IMR-90 (cell line): Measurements from ENCODE around the gene MFRP. TPM values are rescaled to one million over a fixed set of nuclear protein-coding genes. Genes with fewer than 3 reads are reported as not detected.
A peak's percentile ranks its signal among the peaks of the same experiment; 100 is the strongest.

Source experiments
- ATAC-seq: fragments of 200-7000 bp; cut with Tn5 transposase; 2 replicates; pipeline ENCODE4 v1.9.1; 2020; ENCODE audit warnings: low read depth, mild to moderate bottlenecking, moderate library complexity
- BruUV-seq: library from RNA; stranded (reverse); fragments of 400-500 nt; replicated peaks from 2 replicates; lab custom pipeline; 2021; lab: Mats Ljungman, UMichigan
- CTCF ChIA-PET: fragments of 300-600 bp; formaldehyde crosslinking; extraction: SDS; loops from one replicate; lab custom pipeline; 2021; ENCODE audit warnings: antibody characterized with exemption; lab: Yijun Ruan, JAX
- POLR2A ChIA-PET: fragments of 300-600 bp; sonication (Branson Sonifier 250); formaldehyde crosslinking; loops from one replicate; lab custom pipeline; 2022; ENCODE audit warnings: antibody characterized with exemption; ENCODE audit not compliant: unreplicated experiment; lab: Charles Lee
- DNase-seq: peaks from one replicate; pipeline ENCODE4 v3.0.0; 2013
- H2AFZ ChIP-seq: replicated peaks from 2 replicates; pipeline ENCODE3; 2013; ENCODE audit warnings: low read length, mild to moderate bottlenecking; ENCODE audit not compliant: poor library complexity
- H2AK5ac ChIP-seq: 2 replicates; pipeline ENCODE4 v1.6.1; 2013; ENCODE audit warnings: low read depth, low read length, inconsistent platforms
- H2AK9ac ChIP-seq: replicated peaks from 2 replicates; pipeline ENCODE3; 2013; ENCODE audit warnings: mild to moderate bottlenecking, low read depth, low read length, moderate library complexity; ENCODE audit not compliant: poor library complexity
- H2BK120ac ChIP-seq: 2 replicates; pipeline ENCODE4 v1.6.1; 2013; ENCODE audit warnings: low read depth, low read length, inconsistent platforms
- H2BK15ac ChIP-seq: 3 replicates; pipeline ENCODE4 v1.6.1; 2013; ENCODE audit warnings: low read depth, low read length, inconsistent platforms
- H2BK20ac ChIP-seq: 2 replicates; pipeline ENCODE4 v1.6.1; 2013; ENCODE audit warnings: low read depth, mild to moderate bottlenecking, inconsistent platforms, low read length, moderate library complexity
- H2BK5ac ChIP-seq: 2 replicates; pipeline ENCODE4 v1.6.1; 2013; ENCODE audit warnings: mild to moderate bottlenecking, low read depth, low read length, inconsistent platforms; ENCODE audit not compliant: poor library complexity, severe bottlenecking
- H3K14ac ChIP-seq: replicated peaks from 2 replicates; pipeline ENCODE4 v1.6.1; 2013; ENCODE audit warnings: low read depth, low read length, inconsistent platforms
- H3K18ac ChIP-seq: 2 replicates; pipeline ENCODE4 v1.6.1; 2013; ENCODE audit warnings: low read depth, low read length, control low read depth
- H3K23ac ChIP-seq: 2 replicates; pipeline ENCODE4 v1.6.1; 2013; ENCODE audit warnings: low read depth, low read length, inconsistent platforms
- H3K27ac ChIP-seq: 2 replicates; pipeline ENCODE4 v1.5.1; 2013; ENCODE audit warnings: mild to moderate bottlenecking, control low read depth, low read length; ENCODE audit not compliant: insufficient read depth
- H3K27me3 ChIP-seq: 2 replicates; pipeline ENCODE4 v1.6.1; 2013; ENCODE audit warnings: low read length; ENCODE audit not compliant: control insufficient read depth, insufficient read depth
- H3K36me3 ChIP-seq: 2 replicates; pipeline ENCODE4 v1.6.1; 2013; ENCODE audit warnings: low read length, mixed read lengths; ENCODE audit not compliant: control insufficient read depth, insufficient read depth
- H3K4ac ChIP-seq: 2 replicates; pipeline ENCODE4 v1.6.1; 2013; ENCODE audit warnings: low read depth, low read length, inconsistent platforms
- H3K4me1 ChIP-seq: 2 replicates; pipeline ENCODE4 v1.6.1; 2013; ENCODE audit warnings: low read length, mixed read lengths; ENCODE audit not compliant: control insufficient read depth, insufficient read depth
- H3K4me2 ChIP-seq: 2 replicates; pipeline ENCODE4 v1.6.1; 2013; ENCODE audit warnings: low read depth, mild to moderate bottlenecking, control low read depth, low read length, moderate library complexity
- H3K4me3 ChIP-seq: 2 replicates; pipeline ENCODE4 v1.5.1; 2013; ENCODE audit warnings: low read depth, mild to moderate bottlenecking, control low read depth, low read length, moderate library complexity; ENCODE audit not compliant: insufficient read depth
- H3K56ac ChIP-seq: 2 replicates; pipeline ENCODE4 v1.6.1; 2013; ENCODE audit warnings: low read length, inconsistent platforms; ENCODE audit not compliant: insufficient read depth; ENCODE audit errors: extremely low read depth
- H3K79me1 ChIP-seq, 2 experiments: 2 replicates each; pipeline ENCODE4 v1.6.1; 2013; ENCODE audit warnings: low read length in 2 of 2, inconsistent platforms in 1 of 2, low read depth in 1 of 2
- H3K9ac ChIP-seq: 2 replicates; pipeline ENCODE4 v1.6.1; 2013; ENCODE audit warnings: low read depth, low read length, control low read depth
- H3K9me1 ChIP-seq: 2 replicates; pipeline ENCODE4 v1.6.1; 2013; ENCODE audit warnings: low read length, inconsistent platforms; ENCODE audit not compliant: insufficient read depth
- H3K9me3 ChIP-seq: 2 replicates; pipeline ENCODE4 v1.6.1; 2013; ENCODE audit warnings: low read length; ENCODE audit not compliant: control insufficient read depth, insufficient read depth
- H4K20me1 ChIP-seq: 2 replicates; pipeline ENCODE4 v1.6.1; 2013; ENCODE audit warnings: low read length, inconsistent platforms; ENCODE audit not compliant: insufficient read depth
- H4K5ac ChIP-seq: 2 replicates; pipeline ENCODE4 v1.6.1; 2013; ENCODE audit warnings: mild to moderate bottlenecking, low read depth, low read length, control low read depth
- H4K8ac ChIP-seq, 2 experiments: 2 replicates each; pipeline ENCODE4 v1.6.1; 2013; ENCODE audit warnings: low read depth in 2 of 2, low read length in 2 of 2, control low read depth in 1 of 2, inconsistent platforms in 1 of 2
- H4K91ac ChIP-seq: 2 replicates; pipeline ENCODE4 v1.6.1; 2013; ENCODE audit warnings: low read depth, low read length, inconsistent platforms; ENCODE audit not compliant: insufficient read depth
- BHLHE40 ChIP-seq: fragments of 150-350 bp; IDR thresholded peaks from 2 replicates; pipeline ENCODE4 v1.6.1; 2016; ENCODE audit warnings: mild to moderate bottlenecking, low read depth, low read length
- CEBPB ChIP-seq: IDR thresholded peaks from 2 replicates; pipeline ENCODE4 v1.6.1; 2012; ENCODE audit warnings: low read depth, low read length, improper control_type of control experiment
- MAZ ChIP-seq: IDR thresholded peaks from 2 replicates; pipeline ENCODE4 v1.6.1; 2012; ENCODE audit warnings: low read depth, mild to moderate bottlenecking, low read length, improper control_type of control experiment, moderate library complexity, borderline replicate concordance
- MXI1 ChIP-seq: IDR thresholded peaks from 2 replicates; pipeline ENCODE4 v1.6.1; 2012; ENCODE audit warnings: low read depth, mild to moderate bottlenecking, low read length, moderate library complexity, borderline replicate concordance
- POLR2A ChIP-seq: IDR thresholded peaks from 2 replicates; pipeline ENCODE4 v1.6.1; 2012; ENCODE audit warnings: mild to moderate bottlenecking, low read depth, low read length
- RCOR1 ChIP-seq: IDR thresholded peaks from 2 replicates; pipeline ENCODE4 v1.6.1; 2012; ENCODE audit warnings: mild to moderate bottlenecking, low read length, improper control_type of control experiment; ENCODE audit not compliant: insufficient replicate concordance
- WGBS, 2 experiments: methylation state at CpG; one replicate each; pipeline versions ENCODE4 v1.1.5 to v1.1.7; 2013; ENCODE audit warnings: missing lambda C conversion rate in 2 of 2; ENCODE audit not compliant: insufficient read length in 1 of 2; ENCODE audit errors: extremely low coverage in 2 of 2; 5-methylcytosine and 5-hydroxymethylcytosine counted together
- dilution Hi-C: fragments of 300-500 bp; cut with HindIII; formaldehyde crosslinking; loops from one replicate; pipeline ENCODE4 v1.14.3; 2018; ENCODE audit warnings: low sequenced_read_pairs; ENCODE audit not compliant: unreplicated experiment
- in situ Hi-C: fragments of 300-500 bp; cut with MboI; formaldehyde crosslinking; loops from 3 replicates; pipeline ENCODE4 v1.14.3; 2019; ENCODE audit warnings: low sequenced_read_pairs, inconsistent platforms, mixed read lengths
- intact Hi-C: fragments of 100-400 bp; cut with micrococcal nuclease; formaldehyde crosslinking; loops from 2 replicates; pipeline ENCODE4 v1.10.0; 2022
- polyA plus RNA-seq, 3 experiments: library from polyadenylated mRNA; depleted of rRNA; stranded (reverse); fragments of >200 nt; gene quantifications; 2 replicates each; pipeline ENCODE4 v1.2.3, GENCODE V29; 2012; ENCODE audit warnings: low replicate concordance in 1 of 3
- total RNA-seq: library from RNA; depleted of rRNA; stranded (reverse); fragments of >200 nt; gene quantifications from 2 replicates; pipeline ENCODE4 v1.2.3, GENCODE V29; 2012
- TF ChIP-seq, protein P1 (sequence below): conservative IDR thresholded peaks from 2 replicates; pipeline ENCODE4 v1.5.1; 2012; ENCODE audit warnings: mild to moderate bottlenecking, low read depth, low read length, improper control_type of control experiment

MFRP gene
- total and polyA plus RNA-seq, 2 of the 4 experiments (the other 2 are of a cell fraction): not detected

DNA sequence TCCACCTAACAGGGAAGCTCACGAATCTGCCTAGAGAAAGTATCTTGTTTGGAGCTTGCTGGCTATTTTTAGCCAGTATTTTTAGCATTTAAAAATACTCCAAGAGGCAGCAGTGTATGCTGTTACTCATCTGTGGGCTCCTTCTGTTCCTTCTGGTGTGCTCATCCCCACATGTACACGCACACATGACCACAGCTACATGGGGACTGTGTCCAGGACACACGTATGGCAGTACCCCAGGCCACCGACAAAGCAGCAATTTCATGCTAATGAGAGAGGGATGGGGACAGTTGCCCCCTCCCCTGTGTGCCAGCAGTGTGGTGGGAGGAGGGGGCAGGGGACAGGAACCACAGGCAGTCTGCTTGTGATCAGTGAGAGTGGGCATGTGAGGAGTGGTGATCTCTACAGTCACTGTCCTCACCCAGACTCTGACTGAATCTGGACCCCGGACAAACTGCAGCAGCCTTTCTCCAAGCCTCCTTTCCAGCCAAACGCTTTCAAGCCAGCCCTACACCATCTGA lies 18.6 kb upstream of the MFRP start:
- intact Hi-C loops: loop anchor here (10.0 kb wide), 1 partner anchor 360 kb away; the partner anchor contains the start of gene NECTIN1
- no peak overlapping the region for H2BK5ac ChIP-seq
- ATAC-seq: no peak
- H2BK15ac ChIP-seq: 0 out of 3 replicates have a peak overlapping the region, but pooled peaks have one; percentile 68
- H3K36me3 ChIP-seq: no peaks in the 10 kb centered on the region
- H3K56ac ChIP-seq: no peak overlapping the region
- H3K9me3 ChIP-seq: no peaks in the 10 kb centered on the region
- BruUV-seq: no TSS peak
- peak overlapping the region; percentile 72 for H2AK5ac ChIP-seq
- no peak overlapping the region for H4K5ac ChIP-seq
- no peak overlapping the region for H2BK120ac ChIP-seq
- H3K27me3 ChIP-seq: no peaks in the 10 kb centered on the region
- 67% methylated on average over 1 of the region's 6 CpGs; no CpG with 5 or more reads in 1 of the 2 experiments for WGBS, 2 experiments
- H3K4ac ChIP-seq: peak overlapping the region; percentile 49
- in situ Hi-C loops: loop anchor here (25.0 kb wide), 1 partner anchor 747 kb away; no protein-coding TSS in a partner anchor
- peaks cover 0 to 9% of the 10 kb centered on the region in 2 experiments; a peak in 1 of 4 replicates for H3K79me1 ChIP-seq
- H3K4me1 ChIP-seq: peaks cover 34% of the 10 kb centered on the region
- H3K9ac ChIP-seq: no peak overlapping the region
- H3K14ac ChIP-seq: no peak overlapping the region
- H3K4me2 ChIP-seq: no peak overlapping the region
- peak; percentile 56 for DNase-seq
- H3K4me3 ChIP-seq: no peak overlapping the region
- ChIA-PET POLR2A (no interaction called here), CTCF (interaction anchor here (0.6 to 1.7 kb wide), 4 partner anchors 9 to 27 kb away, joined by 3 to 11 read pairs (median 3); partner anchors contain the start of gene C1QTNF5)
- H2AK9ac ChIP-seq: peak overlapping the region; percentile 28
- H4K91ac ChIP-seq: 0 out of 2 replicates have a peak overlapping the region, but pooled peaks have one; percentile 9
- H3K9me1 ChIP-seq: peaks cover 37% of the 10 kb centered on the region
- H3K18ac ChIP-seq: no peak overlapping the region
- TF ChIP-seq RCOR1: no peak
- TF ChIP-seq, protein P1, sequence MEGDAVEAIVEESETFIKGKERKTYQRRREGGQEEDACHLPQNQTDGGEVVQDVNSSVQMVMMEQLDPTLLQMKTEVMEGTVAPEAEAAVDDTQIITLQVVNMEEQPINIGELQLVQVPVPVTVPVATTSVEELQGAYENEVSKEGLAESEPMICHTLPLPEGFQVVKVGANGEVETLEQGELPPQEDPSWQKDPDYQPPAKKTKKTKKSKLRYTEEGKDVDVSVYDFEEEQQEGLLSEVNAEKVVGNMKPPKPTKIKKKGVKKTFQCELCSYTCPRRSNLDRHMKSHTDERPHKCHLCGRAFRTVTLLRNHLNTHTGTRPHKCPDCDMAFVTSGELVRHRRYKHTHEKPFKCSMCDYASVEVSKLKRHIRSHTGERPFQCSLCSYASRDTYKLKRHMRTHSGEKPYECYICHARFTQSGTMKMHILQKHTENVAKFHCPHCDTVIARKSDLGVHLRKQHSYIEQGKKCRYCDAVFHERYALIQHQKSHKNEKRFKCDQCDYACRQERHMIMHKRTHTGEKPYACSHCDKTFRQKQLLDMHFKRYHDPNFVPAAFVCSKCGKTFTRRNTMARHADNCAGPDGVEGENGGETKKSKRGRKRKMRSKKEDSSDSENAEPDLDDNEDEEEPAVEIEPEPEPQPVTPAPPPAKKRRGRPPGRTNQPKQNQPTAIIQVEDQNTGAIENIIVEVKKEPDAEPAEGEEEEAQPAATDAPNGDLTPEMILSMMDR: no peak
- no peak for TF ChIP-seq BHLHE40
- no peak for TF ChIP-seq POLR2A
- no peak for TF ChIP-seq MXI1
- TF ChIP-seq CEBPB: no peak
- no peak for TF ChIP-seq MAZ
- peak overlapping the region; percentile 30 for H2BK20ac ChIP-seq
- no peak overlapping the region for H3K27ac ChIP-seq
- H4K20me1 ChIP-seq: peaks cover 12% of the 10 kb centered on the region
- H4K8ac ChIP-seq: peak overlapping the region in 1 of 2 experiments; percentile 61; a peak in 1 of 4 replicates
- dilution Hi-C loops: no loop called here
- peak overlapping the region; percentile 77 for H2AFZ ChIP-seq
- H3K23ac ChIP-seq: no peak overlapping the region
